ENCODE data around the gene FKBP4. TPM values are rescaled to one million over a fixed set of nuclear protein-coding genes. Genes with fewer than 3 reads are reported as not detected.

FKBP4 gene
- total and polyA plus RNA-seq, 2 donors (not counting 3 experiments of a cell fraction or from before 2014, with no cell fraction given) = 31.0 to 85.6 TPM

GRCh38 chr12:2765608-2766007 lies 29.2 kb upstream of the FKBP4 start:
- H3K4me3 ChIP-seq (replicated peaks in 1 of 3; ENCODE audit: insufficient read depth in 1 of 3, low read depth in 1 of 3, low read length in 3 of 3) = no peak overlapping the region
- intact Hi-C loops (cut with micrococcal nuclease) = no loop called here
- ChIA-PET CTCF (no interaction called here), POLR2A (no interaction called here)
- no peak overlapping the region for H3K27ac ChIP-seq (ENCODE audit: insufficient read depth, low read depth, low read length)
- dilution Hi-C loops (cut with MboI; ENCODE audit: extremely low pct_ligation_motif_present, low sequenced_read_pairs) = no loop called here
- H2AFZ ChIP-seq (ENCODE audit: low read depth, low read length) = no peak overlapping the region
- DNase-seq (ENCODE audit: low read depth, low spot score) (no peak), FAIRE-seq (no peak)
- H3K27me3 ChIP-seq (ENCODE audit: control insufficient read depth in 2 of 2, insufficient read depth in 2 of 2, low read length in 2 of 2) = no peaks in the 10 kb centered on the region
- no TSS peak for BruUV-seq (replicated peaks)
- no peaks in the 10 kb centered on the region for H3K9me1 ChIP-seq (replicated peaks; ENCODE audit: control insufficient read depth, extremely low read depth, insufficient read depth, low read length)
- no peaks in the 10 kb centered on the region for H3K79me2 ChIP-seq (ENCODE audit: control insufficient read depth, insufficient read depth, low read length)
- H3K9me3 ChIP-seq (replicated peaks; ENCODE audit: control insufficient read depth, insufficient read depth, low read length) = no peaks in the 10 kb centered on the region
- H3K36me3 ChIP-seq (ENCODE audit: control insufficient read depth in 2 of 2, extremely low read depth in 1 of 2, insufficient read depth in 2 of 2, low read length in 2 of 2) = no peaks in the 10 kb centered on the region
- no peaks in the 10 kb centered on the region for H4K20me1 ChIP-seq (replicated peaks; ENCODE audit: control insufficient read depth, extremely low read depth, insufficient read depth, low read length)
- no peak overlapping the region for H3K9ac ChIP-seq (replicated peaks; ENCODE audit: extremely low read depth, insufficient read depth, low read length)
- no peak overlapping the region for H3K4me2 ChIP-seq (ENCODE audit: insufficient read depth, low read length)
- TF ChIP-seq MAX (IDR thresholded peaks at IDR 0.05; ENCODE audit: insufficient read depth, insufficient read length) (no peak), CTCF (IDR thresholded peaks at IDR 0.05; ENCODE audit: extremely low read depth in 1 of 2, insufficient read depth in 1 of 2, low read depth in 1 of 2, low read length in 2 of 2) (no peak), EZH2 (IDR thresholded peaks at IDR 0.05; ENCODE audit: borderline replicate concordance, low read depth, low read length, severe bottlenecking) (no peak), JUN (IDR thresholded peaks at IDR 0.05; ENCODE audit: borderline replicate concordance, insufficient read depth, insufficient read length, low read depth) (no peak), MYC (IDR thresholded peaks at IDR 0.05; ENCODE audit: low read depth, low read length) (no peak), POLR2A (IDR thresholded peaks at IDR 0.05; ENCODE audit: low read depth, low read length) (no peak), GATA2 (IDR thresholded peaks at IDR 0.05; ENCODE audit: insufficient read depth, insufficient read length, low read depth, low read length) (no peak), FOS (IDR thresholded peaks at IDR 0.05; ENCODE audit: borderline replicate concordance, insufficient read depth, low read length) (no peak), POLR2AphosphoS5 (IDR thresholded peaks at IDR 0.05; ENCODE audit: insufficient read depth, low read depth, low read length) (no peak)
- H3K4me1 ChIP-seq (ENCODE audit: control insufficient read depth, extremely low read depth, insufficient read depth, low read length) = no peaks in the 10 kb centered on the region
